ENCODE results near the gene AIPL1.

The AIPL1 gene

DNA sequence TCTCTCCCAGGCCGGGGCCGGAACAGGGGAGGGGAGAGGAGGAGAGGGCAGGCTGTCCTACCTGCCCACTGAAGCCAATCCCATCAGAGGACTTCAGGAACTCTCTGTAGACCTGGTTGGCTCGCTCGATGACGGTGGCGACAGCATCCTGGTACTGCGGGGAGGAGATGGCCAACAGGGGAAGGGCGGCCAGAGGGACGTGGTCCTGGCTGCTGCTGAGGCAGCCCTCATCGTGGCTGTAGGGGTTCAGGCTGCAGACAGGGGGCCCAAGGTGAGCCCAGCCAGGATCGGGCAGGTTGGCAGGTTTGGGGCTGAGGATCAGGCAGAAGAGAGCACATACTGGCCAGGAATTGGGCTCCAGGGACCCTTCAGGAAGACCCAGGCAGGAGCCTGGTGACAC is 43.6 kb upstream of the AIPL1 start:
- DNase-seq (ENCODE audit: low read depth): no peak
- H3K4me3 ChIP-seq (ENCODE audit: low read depth, low read length): no peak overlapping the region
- TF ChIP-seq, protein P1, sequence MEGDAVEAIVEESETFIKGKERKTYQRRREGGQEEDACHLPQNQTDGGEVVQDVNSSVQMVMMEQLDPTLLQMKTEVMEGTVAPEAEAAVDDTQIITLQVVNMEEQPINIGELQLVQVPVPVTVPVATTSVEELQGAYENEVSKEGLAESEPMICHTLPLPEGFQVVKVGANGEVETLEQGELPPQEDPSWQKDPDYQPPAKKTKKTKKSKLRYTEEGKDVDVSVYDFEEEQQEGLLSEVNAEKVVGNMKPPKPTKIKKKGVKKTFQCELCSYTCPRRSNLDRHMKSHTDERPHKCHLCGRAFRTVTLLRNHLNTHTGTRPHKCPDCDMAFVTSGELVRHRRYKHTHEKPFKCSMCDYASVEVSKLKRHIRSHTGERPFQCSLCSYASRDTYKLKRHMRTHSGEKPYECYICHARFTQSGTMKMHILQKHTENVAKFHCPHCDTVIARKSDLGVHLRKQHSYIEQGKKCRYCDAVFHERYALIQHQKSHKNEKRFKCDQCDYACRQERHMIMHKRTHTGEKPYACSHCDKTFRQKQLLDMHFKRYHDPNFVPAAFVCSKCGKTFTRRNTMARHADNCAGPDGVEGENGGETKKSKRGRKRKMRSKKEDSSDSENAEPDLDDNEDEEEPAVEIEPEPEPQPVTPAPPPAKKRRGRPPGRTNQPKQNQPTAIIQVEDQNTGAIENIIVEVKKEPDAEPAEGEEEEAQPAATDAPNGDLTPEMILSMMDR (IDR thresholded peaks at IDR 0.05; ENCODE audit: low read depth, low read length): no peak

DNA sequence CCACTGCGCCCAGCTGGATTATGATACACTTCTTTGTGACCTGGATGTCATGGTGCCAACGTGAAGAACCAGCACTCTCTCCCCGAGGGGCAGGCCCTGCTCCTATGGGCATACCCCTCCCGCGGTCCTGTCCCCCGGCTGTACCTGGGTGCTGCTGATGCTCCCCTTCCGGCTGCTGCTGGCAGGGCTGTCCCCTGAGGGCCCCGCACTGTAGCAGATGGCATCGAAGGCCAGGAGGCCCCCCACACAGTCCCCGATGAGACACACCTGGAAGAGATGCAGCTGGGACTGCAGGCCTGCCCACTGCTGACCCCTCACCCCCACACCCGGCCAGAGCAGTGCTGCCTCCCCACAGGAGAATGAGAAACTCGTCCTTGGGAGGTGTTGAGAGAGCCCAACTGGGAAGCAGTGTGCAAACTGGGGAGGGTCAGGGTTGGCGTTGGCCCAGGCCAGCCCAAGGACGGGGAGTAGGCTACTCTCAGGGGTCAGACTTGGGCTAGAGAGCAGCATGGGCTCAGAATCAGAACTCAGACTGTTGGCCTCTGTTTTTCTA is 43.0 kb upstream of the AIPL1 start:
- no peak overlapping the region for H3K4me3 ChIP-seq (ENCODE audit: low read depth, low read length)
- TF ChIP-seq, protein P1 (IDR thresholded peaks at IDR 0.05; ENCODE audit: low read depth, low read length): no peak
- TF ChIP-seq, protein P2, sequence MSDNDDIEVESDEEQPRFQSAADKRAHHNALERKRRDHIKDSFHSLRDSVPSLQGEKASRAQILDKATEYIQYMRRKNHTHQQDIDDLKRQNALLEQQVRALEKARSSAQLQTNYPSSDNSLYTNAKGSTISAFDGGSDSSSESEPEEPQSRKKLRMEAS (IDR thresholded peaks at IDR 0.05; ENCODE audit: low read depth, low read length): no peak

DNA sequence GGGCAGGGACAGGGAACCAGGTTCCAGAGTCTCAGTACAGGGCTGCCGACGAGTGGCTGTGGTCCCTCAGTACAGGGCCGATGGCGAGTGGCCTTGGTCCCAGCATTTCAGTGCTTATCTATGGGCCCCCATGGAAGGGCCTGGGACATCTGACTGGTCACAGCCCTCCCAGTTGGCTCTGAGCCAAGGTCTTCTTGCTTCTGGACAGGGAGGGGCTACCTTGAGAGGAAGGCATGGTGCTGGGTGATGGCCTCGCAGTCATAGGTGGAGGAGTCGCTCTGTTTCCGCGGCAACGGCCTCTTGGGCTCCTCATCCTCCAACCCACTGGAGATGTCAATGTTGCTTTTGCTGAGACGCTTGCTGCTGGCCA is 41.9 kb upstream of the AIPL1 start:
- peak; percentile 10 for DNase-seq (ENCODE audit: low read depth)
- TF ChIP-seq MYC (IDR thresholded peaks at IDR 0.05; ENCODE audit: low read depth, low read length): no peak
- TF ChIP-seq, protein P1 (IDR thresholded peaks at IDR 0.05; ENCODE audit: low read depth, low read length): no peak
- TF ChIP-seq, protein P2 (IDR thresholded peaks at IDR 0.05; ENCODE audit: low read depth, low read length): no peak
- TF ChIP-seq POLR2A (IDR thresholded peaks at IDR 0.05; ENCODE audit: extremely low read depth, insufficient read length): no peak

More for the DNA sequence above, 43.0 kb upstream of the AIPL1 start:
- DNase-seq (ENCODE audit: low read depth): no peak

DNA sequence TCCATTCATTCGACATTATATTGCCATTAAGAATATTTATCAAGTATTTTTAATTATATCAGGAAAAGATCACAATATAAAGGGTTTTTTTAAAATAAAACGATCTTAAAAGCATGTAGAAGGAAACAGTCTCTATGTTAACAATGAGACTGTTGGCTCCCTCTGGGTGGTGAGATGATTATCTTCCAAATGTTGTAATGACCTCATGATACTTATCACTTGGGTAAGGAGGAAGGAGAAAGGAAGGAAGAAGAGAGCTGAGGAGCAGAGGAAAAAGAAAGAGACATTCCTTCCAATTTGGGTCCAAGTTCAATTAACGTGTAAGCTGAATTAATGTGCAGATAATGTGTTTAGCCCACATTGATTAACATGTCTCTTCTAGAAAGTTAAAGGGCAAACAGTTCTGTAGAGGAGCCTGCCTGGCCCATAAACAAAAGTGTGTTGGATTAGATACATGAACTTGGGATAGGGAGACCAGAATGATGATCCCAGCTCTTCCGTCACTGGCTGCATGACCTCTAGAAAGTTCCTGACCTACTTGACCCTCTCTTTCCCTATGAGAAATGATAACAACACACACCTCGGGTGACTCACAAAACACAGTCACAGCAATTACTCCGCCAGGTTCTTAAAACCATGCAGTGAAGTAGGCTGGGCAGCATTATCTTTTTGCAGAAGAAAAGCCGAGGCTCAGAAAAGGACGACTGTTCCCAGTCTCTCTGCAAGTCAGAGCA is 41.3 kb upstream of the AIPL1 start:
- no peak overlapping the region for H3K4me3 ChIP-seq (ENCODE audit: low read depth, low read length)
- TF ChIP-seq, protein P1 (IDR thresholded peaks at IDR 0.05; ENCODE audit: low read depth, low read length): no peak
- no peak for TF ChIP-seq MYC (IDR thresholded peaks at IDR 0.05; ENCODE audit: low read depth, low read length)
- no peak for TF ChIP-seq POLR2A (IDR thresholded peaks at IDR 0.05; ENCODE audit: extremely low read depth, insufficient read length)
- TF ChIP-seq, protein P2 (IDR thresholded peaks at IDR 0.05; ENCODE audit: low read depth, low read length): no peak
- DNase-seq (ENCODE audit: low read depth): no peak

More for the DNA sequence above, 41.9 kb upstream of the AIPL1 start:
- no peak overlapping the region for H3K4me3 ChIP-seq (ENCODE audit: low read depth, low read length)

DNA sequence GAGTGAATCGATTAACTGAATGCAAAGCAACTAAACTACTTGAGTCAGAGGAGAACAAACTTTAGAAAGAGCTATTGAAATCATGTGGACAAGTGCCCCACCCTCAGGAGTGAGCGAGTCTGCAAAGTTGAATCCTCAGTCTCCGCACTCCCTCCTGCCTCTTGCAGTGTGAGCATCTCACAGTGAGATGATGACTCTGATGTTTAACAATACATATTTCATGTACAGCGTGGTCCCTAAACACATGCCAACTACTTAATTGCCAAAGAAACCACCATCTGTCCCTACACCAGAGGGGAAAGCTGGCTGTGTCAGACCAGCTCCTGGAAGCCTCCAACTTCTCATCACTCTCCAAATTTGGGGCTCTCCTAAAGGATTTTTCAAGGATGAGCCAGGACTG is 40.5 kb upstream of the AIPL1 start:
- no peak overlapping the region for H3K4me3 ChIP-seq (ENCODE audit: low read depth, low read length)
- TF ChIP-seq, protein P1 (IDR thresholded peaks at IDR 0.05; ENCODE audit: low read depth, low read length): no peak
- DNase-seq (ENCODE audit: low read depth): no peak

DNA sequence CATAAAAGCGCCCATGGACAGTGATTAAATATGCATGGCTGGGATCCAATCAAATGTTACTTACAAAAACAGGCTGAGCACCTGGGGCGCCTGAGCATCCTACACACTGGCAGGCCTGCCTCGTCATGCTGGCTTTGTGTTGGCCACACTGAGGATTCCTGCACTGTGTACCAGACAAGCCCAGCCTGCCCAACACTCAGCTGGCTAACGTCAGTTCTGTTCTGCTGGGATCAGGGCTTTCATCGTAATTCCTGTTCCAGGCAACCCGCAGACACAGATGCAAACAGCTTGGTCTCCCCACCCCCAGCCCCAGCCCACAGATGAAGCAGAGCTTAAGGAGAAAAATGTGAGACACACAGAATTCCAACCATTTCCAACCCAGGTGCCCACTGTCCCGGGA is 40.0 kb upstream of the AIPL1 start:
- H3K4me3 ChIP-seq (ENCODE audit: low read depth, low read length): no peak overlapping the region
- TF ChIP-seq POLR2A (IDR thresholded peaks at IDR 0.05; ENCODE audit: extremely low read depth, insufficient read length) (no peak), MYC (IDR thresholded peaks at IDR 0.05; ENCODE audit: low read depth, low read length) (no peak)
- TF ChIP-seq, protein P1 (IDR thresholded peaks at IDR 0.05; ENCODE audit: low read depth, low read length): no peak
- TF ChIP-seq, protein P2 (IDR thresholded peaks at IDR 0.05; ENCODE audit: low read depth, low read length): no peak
- DNase-seq (ENCODE audit: low read depth): no peak
